AG08395 (cell line): ENCODE measurements around the gene ASCL4.
A peak's percentile ranks its signal among the peaks of the same experiment; 100 is the strongest.
"Not testable (repeated sequence)": the region's sequence is repeated elsewhere in the genome, so short reads cannot be mapped to it uniquely, and the experiment has no call there.

Source experiments
- DNase-seq: peaks from one replicate; pipeline ENCODE4 v3.0.0; 2012; ENCODE audit warnings: mixed read lengths, low spot score

Gene ASCL4

GRCh38 chr12:107774349-107775029 is at the start of gene ASCL4:
ASCL4 (plus strand) TSS chr12:107774704; CDS start chr12:107775219, 515 bp downstream.
- DNase-seq: no peak

- DNase-seq: not testable (repeated sequence)
Measured at GRCh38 chr12:107727327-107727726, 47.2 kb upstream of the ASCL4 start.

GRCh38 chr12:107727742-107728141 is 46.8 kb upstream of the ASCL4 start:
- DNase-seq: not testable (repeated sequence)

- DNase-seq: no peak
Measured at GRCh38 chr12:107730618-107731341, 43.7 kb upstream of the ASCL4 start.

GRCh38 chr12:107731366-107731765 is 43.1 kb upstream of the ASCL4 start:
- DNase-seq: no peak

- no peak for DNase-seq
Measured at GRCh38 chr12:107732365-107732764, 42.1 kb upstream of the ASCL4 start.

- no peak for DNase-seq
Measured at GRCh38 chr12:107734139-107734538, 40.4 kb upstream of the ASCL4 start.

GRCh38 chr12:107735763-107736162 is 38.7 kb upstream of the ASCL4 start:
- DNase-seq: no peak

- no peak for DNase-seq
Measured at GRCh38 chr12:107736914-107737313, 37.6 kb upstream of the ASCL4 start.

GRCh38 chr12:107748472-107748871 is 26.0 kb upstream of the ASCL4 start:
- peak; percentile 73 for DNase-seq

- peak; percentile 55 for DNase-seq
Measured at GRCh38 chr12:107749083-107749482, 25.4 kb upstream of the ASCL4 start.

GRCh38 chr12:107759410-107759809 is 15.1 kb upstream of the ASCL4 start:
- DNase-seq: peak; percentile 81

GRCh38 chr12:107760207-107760808 is 14.2 kb upstream of the ASCL4 start:
- peak; percentile 13 for DNase-seq

GRCh38 chr12:107760809-107761501 is 13.5 kb upstream of the ASCL4 start, which contains the start of gene PRDM4:
PRDM4 (minus strand) TSS chr12:107761137; CDS start chr12:107760515, 622 bp downstream.
- peak; percentile 99 for DNase-seq

- no peak for DNase-seq
Measured at GRCh38 chr12:107761502-107761904, 13.0 kb upstream of the ASCL4 start.

- DNase-seq: no peak
Measured at GRCh38 chr12:107762874-107763273, 11.6 kb upstream of the ASCL4 start.

- DNase-seq: no peak
Measured at GRCh38 chr12:107764626-107765025, 9.9 kb upstream of the ASCL4 start.

GRCh38 chr12:107765316-107765715 is 9.2 kb upstream of the ASCL4 start:
- DNase-seq: no peak

GRCh38 chr12:107767466-107767865 is 7.0 kb upstream of the ASCL4 start:
- DNase-seq: no peak

- no peak for DNase-seq
Measured at GRCh38 chr12:107775093-107775721, 703 bp downstream of the ASCL4 start.

- no peak for DNase-seq
Measured at GRCh38 chr12:107776171-107776570, 1.7 kb downstream of the ASCL4 start.
